ENCODE results near the gene NPFFR1. TPM values are rescaled to one million over a fixed set of nuclear protein-coding genes. Genes with fewer than 3 reads are reported as not detected.
A peak's percentile ranks its signal among the peaks of the same experiment; 100 is the strongest.

The NPFFR1 gene
- not detected for total RNA-seq

- Mint-ChIP-seq H3K4me1 (no peaks in the 10 kb centered on the region), H3K36me3 (ENCODE audit: low read depth) (no peaks in the 10 kb centered on the region)
- ATAC-seq (replicated peaks) = no peak
Measured at GRCh38 chr10:70283445-70284399, at the start of gene NPFFR1. NPFFR1 (minus strand) TSS chr10:70284004; CDS start chr10:70283676, 328 bp downstream.

GRCh38 chr10:70333268-70333667 is 49.5 kb upstream of the NPFFR1 start:
- Mint-ChIP-seq H3K27ac (no peak overlapping the region), H3K27me3 (no peaks in the 10 kb centered on the region), H3K4me3 (no peak overlapping the region), H3K36me3 (ENCODE audit: low read depth) (no peaks in the 10 kb centered on the region), H3K9me3 (no peaks in the 10 kb centered on the region), H3K4me1 (peaks cover 19% of the 10 kb centered on the region)
- ATAC-seq (replicated peaks) = no peak

More at GRCh38 chr10:70283445-70284399, at the start of gene NPFFR1:
- H3K9me3 Mint-ChIP-seq = no peaks in the 10 kb centered on the region
- H3K4me3 Mint-ChIP-seq = no peak within 1 kb of the TSS
- no peak within 1 kb of the TSS for H3K27ac Mint-ChIP-seq
- peaks cover 52% of the 10 kb centered on the region for H3K27me3 Mint-ChIP-seq

GRCh38 chr10:70331486-70332268 is 47.9 kb upstream of the NPFFR1 start:
- peak; percentile 52 for ATAC-seq (replicated peaks)
- peaks cover 19% of the 10 kb centered on the region for H3K4me1 Mint-ChIP-seq
- no peaks in the 10 kb centered on the region for H3K36me3 Mint-ChIP-seq (ENCODE audit: low read depth)
- peak overlapping the region; percentile 26 for H3K4me3 Mint-ChIP-seq
- peak overlapping the region; percentile 61 for H3K27ac Mint-ChIP-seq
- no peaks in the 10 kb centered on the region for H3K27me3 Mint-ChIP-seq
- H3K9me3 Mint-ChIP-seq = no peaks in the 10 kb centered on the region

GRCh38 chr10:70331160-70331485 is 47.3 kb upstream of the NPFFR1 start:
- ATAC-seq (replicated peaks) = no peak
- Mint-ChIP-seq H3K27ac (no peak overlapping the region), H3K36me3 (ENCODE audit: low read depth) (no peaks in the 10 kb centered on the region), H3K27me3 (no peaks in the 10 kb centered on the region), H3K9me3 (no peaks in the 10 kb centered on the region), H3K4me1 (peaks cover 19% of the 10 kb centered on the region), H3K4me3 (no peak overlapping the region)

- ATAC-seq (replicated peaks) = no peak
- Mint-ChIP-seq H3K4me1 (peaks cover 19% of the 10 kb centered on the region), H3K27ac (no peak overlapping the region), H3K4me3 (no peak overlapping the region), H3K9me3 (no peaks in the 10 kb centered on the region), H3K27me3 (no peaks in the 10 kb centered on the region), H3K36me3 (ENCODE audit: low read depth) (no peaks in the 10 kb centered on the region)
Measured at GRCh38 chr10:70330671-70331070, 46.9 kb upstream of the NPFFR1 start.

- H3K36me3 Mint-ChIP-seq (ENCODE audit: low read depth) = no peaks in the 10 kb centered on the region
- no peak overlapping the region for H3K4me3 Mint-ChIP-seq
- no peaks in the 10 kb centered on the region for H3K27me3 Mint-ChIP-seq
- peaks cover 19% of the 10 kb centered on the region for H3K4me1 Mint-ChIP-seq
- ATAC-seq (replicated peaks) = no peak
- no peak overlapping the region for H3K27ac Mint-ChIP-seq
- H3K9me3 Mint-ChIP-seq = no peaks in the 10 kb centered on the region
Measured at GRCh38 chr10:70328967-70329366, 45.2 kb upstream of the NPFFR1 start.

- H3K4me3 Mint-ChIP-seq = no peak overlapping the region
- H3K27ac Mint-ChIP-seq = no peak overlapping the region
- H3K4me1 Mint-ChIP-seq = peaks cover 19% of the 10 kb centered on the region
- H3K36me3 Mint-ChIP-seq (ENCODE audit: low read depth) = no peaks in the 10 kb centered on the region
- H3K9me3 Mint-ChIP-seq = no peaks in the 10 kb centered on the region
- H3K27me3 Mint-ChIP-seq = no peaks in the 10 kb centered on the region
- ATAC-seq (replicated peaks) = no peak
Measured at GRCh38 chr10:70328018-70328417, 44.2 kb upstream of the NPFFR1 start.

- ATAC-seq (replicated peaks) = no peak
- H3K4me3 Mint-ChIP-seq = no peak overlapping the region
- no peaks in the 10 kb centered on the region for H3K36me3 Mint-ChIP-seq (ENCODE audit: low read depth)
- H3K9me3 Mint-ChIP-seq = no peaks in the 10 kb centered on the region
- no peaks in the 10 kb centered on the region for H3K4me1 Mint-ChIP-seq
- H3K27ac Mint-ChIP-seq = no peak overlapping the region
- no peaks in the 10 kb centered on the region for H3K27me3 Mint-ChIP-seq
Measured at GRCh38 chr10:70324951-70325781, 41.4 kb upstream of the NPFFR1 start.

- Mint-ChIP-seq H3K4me1 (no peaks in the 10 kb centered on the region), H3K9me3 (no peaks in the 10 kb centered on the region), H3K27me3 (no peaks in the 10 kb centered on the region), H3K4me3 (no peak overlapping the region), H3K27ac (no peak overlapping the region), H3K36me3 (ENCODE audit: low read depth) (no peaks in the 10 kb centered on the region)
- ATAC-seq (replicated peaks) = peak; percentile 66
Measured at GRCh38 chr10:70324339-70324861, 40.6 kb upstream of the NPFFR1 start.

- Mint-ChIP-seq H3K36me3 (ENCODE audit: low read depth) (no peaks in the 10 kb centered on the region), H3K9me3 (no peaks in the 10 kb centered on the region), H3K27me3 (no peaks in the 10 kb centered on the region), H3K4me3 (no peak overlapping the region), H3K4me1 (no peaks in the 10 kb centered on the region), H3K27ac (peak overlapping the region; percentile 80)
- ATAC-seq (replicated peaks) = no peak
Measured at GRCh38 chr10:70323697-70324338, 40.0 kb upstream of the NPFFR1 start.

GRCh38 chr10:70323138-70323696 is 39.4 kb upstream of the NPFFR1 start:
- no peaks in the 10 kb centered on the region for H3K27me3 Mint-ChIP-seq
- H3K4me1 Mint-ChIP-seq = no peaks in the 10 kb centered on the region
- no peaks in the 10 kb centered on the region for H3K36me3 Mint-ChIP-seq (ENCODE audit: low read depth)
- ATAC-seq (replicated peaks) = no peak
- no peak overlapping the region for H3K4me3 Mint-ChIP-seq
- peak overlapping the region; percentile 80 for H3K27ac Mint-ChIP-seq
- H3K9me3 Mint-ChIP-seq = no peaks in the 10 kb centered on the region

- no peak for ATAC-seq (replicated peaks)
- no peak overlapping the region for H3K4me3 Mint-ChIP-seq
- H3K4me1 Mint-ChIP-seq = no peaks in the 10 kb centered on the region
- no peaks in the 10 kb centered on the region for H3K9me3 Mint-ChIP-seq
- no peaks in the 10 kb centered on the region for H3K27me3 Mint-ChIP-seq
- H3K27ac Mint-ChIP-seq = peak overlapping the region; percentile 66
- H3K36me3 Mint-ChIP-seq (ENCODE audit: low read depth) = no peaks in the 10 kb centered on the region
Measured at GRCh38 chr10:70321897-70322890, 38.4 kb upstream of the NPFFR1 start.

Measured in activated T-helper 17 cell treated with anti-CD3 and anti-CD28 coated beads, Interleukin-2, amount 50 U/mL, for 72 hours (primary cell).